T-helper 2 cell treated with Interferon-gamma antibody and Interleukin-4, amounts not matched to agents 5 μg/mL and 100 μg/mL, for 36 hours (primary cell): ENCODE measurements around the gene ZFHX2.

Experiments
- DNase-seq: peaks from one replicate; pipeline ENCODE4 v3.0.0; 2021; ENCODE audit warnings: low spot score
- H3K27ac Mint-ChIP-seq: one replicate; pipeline ENCODE4 v1.8.0; 2021; ENCODE audit warnings: mild to moderate bottlenecking, mixed read lengths
- H3K27me3 Mint-ChIP-seq: one replicate; pipeline ENCODE4 v1.8.0; 2021; ENCODE audit warnings: low read depth, mixed read lengths
- H3K36me3 Mint-ChIP-seq: one replicate; pipeline ENCODE4 v1.8.0; 2021; ENCODE audit warnings: low read depth, mixed read lengths
- H3K4me1 Mint-ChIP-seq: one replicate; pipeline ENCODE4 v1.8.0; 2021; ENCODE audit warnings: low read depth, mixed read lengths
- H3K4me3 Mint-ChIP-seq: one replicate; pipeline ENCODE4 v1.8.0; 2022; ENCODE audit warnings: mild to moderate bottlenecking, moderate library complexity, mixed read lengths
- H3K9me3 Mint-ChIP-seq: one replicate; pipeline ENCODE4 v1.8.0; 2021; ENCODE audit warnings: mixed read lengths

ZFHX2 gene

DNA sequence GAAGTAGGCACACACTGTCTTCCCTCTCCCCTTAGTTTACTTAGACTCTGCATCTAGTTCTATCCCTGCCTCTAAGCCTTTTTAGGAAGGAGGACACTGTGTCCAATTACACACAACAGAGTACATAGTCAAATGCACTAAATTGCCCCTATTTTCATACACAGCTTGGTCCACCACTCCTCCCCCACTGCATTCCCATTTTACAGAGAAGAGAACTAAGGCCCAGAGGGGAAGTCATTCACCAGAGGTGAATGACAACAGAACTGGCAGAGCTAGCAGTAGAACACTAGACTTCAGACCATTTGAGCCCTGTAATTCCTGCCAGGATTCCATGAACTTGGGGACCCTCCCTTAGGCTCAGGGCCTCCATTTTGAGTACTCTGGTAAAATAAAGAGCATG, 28.2 kb upstream of the ZFHX2 start:
- no peaks in the 10 kb centered on the region for H3K36me3 Mint-ChIP-seq
- H3K27me3 Mint-ChIP-seq: peaks cover 60% of the 10 kb centered on the region
- H3K4me3 Mint-ChIP-seq: no peak overlapping the region
- H3K9me3 Mint-ChIP-seq: no peaks in the 10 kb centered on the region
- no peak overlapping the region for H3K27ac Mint-ChIP-seq
- H3K4me1 Mint-ChIP-seq: peaks cover 10% of the 10 kb centered on the region
- no peak for DNase-seq

DNA sequence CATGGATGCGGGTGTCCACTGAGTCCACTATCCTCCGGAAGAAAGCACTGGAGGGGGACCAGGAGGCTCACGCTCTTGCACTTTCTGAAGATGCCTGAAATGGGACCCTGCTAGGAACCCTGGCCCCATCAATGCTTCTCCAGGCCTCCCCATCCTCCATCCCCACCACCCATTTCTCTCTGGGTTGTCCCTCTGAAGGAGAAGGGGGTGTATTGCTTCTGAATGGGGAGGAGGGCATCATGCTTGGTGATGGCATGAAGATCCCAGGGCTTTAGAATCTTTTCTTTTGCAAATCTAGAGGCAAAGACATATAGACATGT, 27.7 kb upstream of the ZFHX2 start:
- DNase-seq: no peak
- Mint-ChIP-seq H3K9me3 (no peaks in the 10 kb centered on the region), H3K4me3 (no peak overlapping the region), H3K36me3 (no peaks in the 10 kb centered on the region), H3K27me3 (peaks cover 60% of the 10 kb centered on the region), H3K4me1 (peaks cover 10% of the 10 kb centered on the region), H3K27ac (no peak overlapping the region)

DNA sequence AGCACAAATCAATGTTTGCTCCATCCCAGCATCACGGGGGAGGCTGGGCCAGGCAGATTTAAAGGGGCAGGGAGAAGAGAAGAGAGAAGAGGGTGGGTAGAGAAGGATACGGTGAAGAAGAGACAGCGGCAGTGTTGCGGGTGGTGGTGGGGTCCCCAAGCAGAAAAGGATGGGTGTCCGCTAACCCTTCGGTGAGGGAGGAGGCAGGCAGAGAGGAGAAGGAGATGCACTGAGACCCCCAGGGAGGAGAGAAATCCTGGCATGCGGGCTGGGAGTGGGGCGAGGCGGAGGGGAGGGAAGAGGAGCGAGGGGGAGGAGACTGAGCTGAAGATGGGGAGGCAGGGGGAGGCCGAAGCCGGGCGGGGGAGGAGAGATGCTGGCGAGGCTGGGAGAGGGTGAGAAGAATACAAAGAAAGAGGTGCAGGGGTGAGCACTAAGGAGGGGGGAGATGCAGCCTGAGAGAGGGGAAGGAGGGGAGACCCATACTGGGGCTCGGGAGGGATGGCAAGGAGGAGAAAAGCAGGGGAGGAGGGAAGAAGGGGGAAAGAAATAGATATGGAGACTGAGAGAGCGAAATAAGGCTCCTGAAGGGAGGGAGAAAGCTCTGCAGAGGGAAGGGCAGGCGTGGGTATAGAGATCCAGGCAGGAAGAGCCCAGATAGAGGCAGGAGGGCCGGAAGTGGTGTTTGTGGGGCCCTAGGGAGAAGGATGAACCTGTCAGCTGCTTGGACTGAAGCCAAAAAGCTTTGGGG, 27.2 kb upstream of the ZFHX2 start, which contains the start of gene JPH4:
TSS of gene JPH4 (minus strand) at position 231 of the 751 bp plus-strand sequence. CDS start 1,337 bp downstream, outside the sequence.
- H3K4me1 Mint-ChIP-seq: peaks cover 10% of the 10 kb centered on the region

DNA sequence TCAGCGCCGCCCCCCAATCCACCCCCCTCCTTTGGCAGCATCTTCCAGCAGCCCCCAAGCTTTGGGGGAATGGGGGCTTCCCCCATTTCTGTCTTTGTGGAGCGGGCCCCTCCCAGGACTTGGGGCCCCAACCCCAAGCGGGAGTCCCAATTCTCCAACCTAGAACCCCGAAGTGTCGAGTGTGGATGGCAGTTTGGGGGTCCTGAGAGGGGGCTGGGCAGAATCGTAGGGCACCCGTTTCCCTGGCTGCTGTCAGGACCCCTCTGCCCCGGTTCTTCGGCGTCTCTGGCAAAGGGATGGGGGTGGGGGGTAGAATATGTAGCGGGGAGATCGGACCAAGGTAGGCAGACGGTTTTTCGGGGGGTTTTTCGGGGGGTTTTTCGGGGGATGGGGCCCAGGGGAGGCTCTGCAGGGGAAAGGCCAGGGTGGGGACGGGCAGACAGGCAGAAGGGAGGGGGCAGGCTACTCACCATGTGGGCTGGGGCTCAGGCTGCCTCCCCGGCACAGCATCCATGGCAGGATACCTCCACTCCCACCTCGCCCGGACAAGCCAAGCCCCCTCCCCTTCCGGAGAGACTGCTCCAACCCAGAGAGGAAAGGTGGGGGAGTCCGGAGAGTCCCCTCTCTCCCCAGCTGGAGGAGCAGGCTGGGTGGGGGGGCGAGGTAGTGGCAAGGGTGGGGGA, 26.3 kb upstream of the ZFHX2 start:
- Mint-ChIP-seq H3K4me1 (peaks cover 13% of the 10 kb centered on the region), H3K27ac (no peak overlapping the region), H3K4me3 (no peak overlapping the region), H3K36me3 (no peaks in the 10 kb centered on the region), H3K9me3 (no peaks in the 10 kb centered on the region), H3K27me3 (peaks cover 61% of the 10 kb centered on the region)
- DNase-seq: no peak

More for the DNA sequence above, 27.2 kb upstream of the ZFHX2 start, which contains the start of gene JPH4:
- no peak for DNase-seq
- Mint-ChIP-seq H3K36me3 (no peaks in the 10 kb centered on the region), H3K27ac (no peak within 1 kb of the TSS), H3K4me3 (no peak within 1 kb of the TSS), H3K9me3 (no peaks in the 10 kb centered on the region), H3K27me3 (peaks cover 59% of the 10 kb centered on the region)

DNA sequence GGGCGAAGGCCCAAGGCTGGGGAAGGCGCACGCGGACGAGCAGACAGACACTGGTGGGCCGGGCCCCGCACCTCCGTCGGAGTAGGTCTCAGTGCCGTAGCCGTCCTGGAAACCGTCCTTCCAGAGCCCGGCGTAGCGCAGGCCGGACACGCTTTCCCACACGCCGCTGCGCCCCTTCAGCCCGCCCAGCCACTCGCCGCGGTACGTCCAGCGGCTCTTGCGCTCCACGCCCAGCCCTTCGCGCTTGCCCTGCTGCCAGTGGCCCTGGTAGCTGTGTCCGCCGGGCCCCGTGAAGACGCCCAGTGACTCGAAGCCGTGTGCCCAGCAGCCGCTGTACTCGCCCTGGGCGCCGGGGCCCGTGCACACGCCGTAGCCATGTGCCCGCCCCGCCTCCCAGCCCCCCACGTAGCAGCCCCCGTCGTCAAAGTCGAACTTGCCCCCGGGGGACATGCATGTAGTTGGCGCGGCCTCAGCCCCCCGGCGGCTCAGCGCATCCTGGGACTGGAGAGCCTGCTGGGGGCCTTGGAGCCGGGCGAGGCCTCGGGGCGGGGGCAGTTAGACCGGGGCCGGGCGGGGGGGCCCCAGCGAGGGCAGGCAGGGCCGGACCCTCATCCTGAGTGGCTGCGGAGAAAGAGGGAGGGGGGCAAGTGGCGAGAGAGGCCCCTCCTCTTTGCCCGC, 25.6 kb upstream of the ZFHX2 start:
- no peaks in the 10 kb centered on the region for H3K36me3 Mint-ChIP-seq
- H3K9me3 Mint-ChIP-seq: no peaks in the 10 kb centered on the region
- DNase-seq: no peak
- H3K4me1 Mint-ChIP-seq: peaks cover 18% of the 10 kb centered on the region
- no peak overlapping the region for H3K4me3 Mint-ChIP-seq
- H3K27ac Mint-ChIP-seq: no peak overlapping the region
- peaks cover 56% of the 10 kb centered on the region for H3K27me3 Mint-ChIP-seq

DNA sequence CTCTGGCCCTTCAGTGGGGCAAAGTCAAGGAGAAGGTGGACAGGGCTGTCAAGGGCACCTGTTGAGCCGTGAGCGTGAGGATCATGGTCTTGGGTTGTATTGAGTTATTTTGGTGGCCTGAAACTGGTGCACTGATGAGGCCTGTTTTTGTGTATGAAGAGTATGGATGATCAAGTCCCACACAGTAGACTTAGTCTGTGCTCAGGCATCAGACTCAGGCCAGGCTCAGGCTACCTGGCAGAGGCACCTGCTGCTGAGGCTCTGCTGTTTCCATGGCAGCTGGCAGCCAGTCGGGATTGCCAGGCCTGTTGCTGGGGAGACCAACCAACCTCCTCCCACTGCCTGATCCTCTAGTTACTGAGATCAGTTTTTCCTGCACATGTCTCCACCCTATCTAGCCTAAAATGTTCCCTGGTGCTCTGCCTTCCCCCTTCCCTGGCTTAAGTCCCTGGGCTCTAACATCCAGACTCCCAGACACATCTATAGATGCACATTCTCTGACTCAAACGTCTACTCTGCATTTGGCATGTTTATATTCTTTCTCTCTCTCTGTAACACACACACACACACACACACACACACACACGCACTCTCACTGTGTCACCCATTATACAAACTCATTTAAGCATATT, 21.9 kb upstream of the ZFHX2 start:
- Mint-ChIP-seq H3K4me1 (peaks cover 22% of the 10 kb centered on the region), H3K27ac (no peak overlapping the region), H3K36me3 (no peaks in the 10 kb centered on the region), H3K27me3 (peaks cover 36% of the 10 kb centered on the region), H3K4me3 (no peak overlapping the region), H3K9me3 (no peaks in the 10 kb centered on the region)
- DNase-seq: no peak

DNA sequence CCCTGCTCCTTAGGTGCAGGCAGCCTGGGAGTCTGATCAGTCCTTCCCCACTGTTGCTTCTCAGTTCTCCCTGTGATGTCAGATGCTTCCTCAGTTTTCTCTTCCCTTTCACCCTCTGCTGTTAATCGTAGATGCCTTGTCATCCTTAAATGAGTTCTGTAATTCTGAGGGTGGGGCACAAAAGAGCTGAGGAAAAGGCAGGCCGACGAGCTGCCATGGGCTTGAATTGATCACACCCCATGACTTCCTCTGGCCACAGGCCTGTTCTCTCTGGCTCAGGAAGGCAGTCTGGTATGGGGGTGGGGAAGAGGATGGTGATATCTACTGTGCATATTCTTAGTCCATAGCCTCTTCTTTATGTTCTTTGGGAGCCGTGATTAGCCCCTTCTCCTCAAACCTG, 21.3 kb upstream of the ZFHX2 start:
- no peak for DNase-seq
- H3K9me3 Mint-ChIP-seq: no peaks in the 10 kb centered on the region
- no peaks in the 10 kb centered on the region for H3K36me3 Mint-ChIP-seq
- H3K4me1 Mint-ChIP-seq: peaks cover 27% of the 10 kb centered on the region
- peaks cover 30% of the 10 kb centered on the region for H3K27me3 Mint-ChIP-seq
- H3K4me3 Mint-ChIP-seq: no peak overlapping the region
- H3K27ac Mint-ChIP-seq: no peak overlapping the region

DNA sequence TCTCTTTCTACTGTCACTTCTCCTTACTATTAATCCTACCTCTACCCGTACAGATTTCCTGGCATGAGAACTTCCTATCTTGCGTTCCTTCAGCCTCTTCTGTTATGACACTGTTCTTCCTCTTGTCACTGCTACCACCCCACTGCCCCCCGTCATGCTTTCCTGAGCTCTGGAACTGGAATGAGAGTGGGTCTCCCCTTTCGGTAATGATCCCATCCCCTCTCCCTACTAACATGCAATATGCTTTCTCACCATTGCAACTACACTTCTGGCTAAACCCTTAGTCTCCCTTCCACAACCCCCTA, 20.9 kb upstream of the ZFHX2 start:
- Mint-ChIP-seq H3K27me3 (peaks cover 27% of the 10 kb centered on the region), H3K27ac (no peak overlapping the region), H3K9me3 (no peaks in the 10 kb centered on the region), H3K36me3 (peaks cover 3% of the 10 kb centered on the region), H3K4me1 (peaks cover 31% of the 10 kb centered on the region), H3K4me3 (no peak overlapping the region)
- DNase-seq: no peak

DNA sequence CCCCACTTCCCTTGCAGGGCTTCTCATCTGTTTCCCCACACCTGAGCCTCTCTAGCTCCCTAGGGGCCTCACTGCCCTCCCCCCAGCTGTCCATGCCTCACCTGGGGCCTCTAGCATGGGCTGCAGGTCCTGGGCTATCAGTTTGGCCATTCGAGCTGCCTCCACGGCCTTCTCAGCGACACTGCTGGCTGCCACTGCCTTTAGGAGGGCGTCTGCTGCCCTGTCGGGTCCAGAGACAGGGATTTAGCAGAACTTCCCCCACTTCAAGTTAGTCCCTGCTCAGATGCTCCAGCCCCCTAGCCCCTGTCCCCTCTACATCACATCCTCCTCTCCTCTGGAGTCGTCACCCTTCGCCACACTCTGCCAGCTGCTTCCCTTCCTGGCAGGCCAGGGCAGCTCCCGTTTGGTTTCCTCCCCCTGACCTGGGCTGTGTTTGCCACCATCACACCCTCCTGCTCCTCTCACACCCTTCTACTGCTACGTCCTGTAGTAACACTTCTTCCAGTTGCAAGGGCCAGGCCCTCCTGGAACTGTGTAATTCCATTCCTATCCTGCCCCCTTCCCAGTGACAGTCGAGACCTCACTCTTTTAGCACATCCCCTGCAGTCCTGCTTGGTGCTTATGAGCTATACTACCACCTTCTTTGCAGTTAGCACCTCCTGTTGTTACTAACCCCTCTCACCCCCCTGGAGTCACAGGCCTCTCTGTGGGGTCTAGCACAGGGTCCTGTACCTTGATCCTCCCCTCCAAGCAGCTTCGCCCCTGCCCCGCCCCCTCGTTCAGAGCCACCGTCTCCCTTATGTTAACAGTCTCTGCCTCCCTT, 20.3 kb upstream of the ZFHX2 start:
- H3K4me1 Mint-ChIP-seq: peaks cover 33% of the 10 kb centered on the region
- no peak overlapping the region for H3K4me3 Mint-ChIP-seq
- H3K27ac Mint-ChIP-seq: no peak overlapping the region
- peaks cover 24% of the 10 kb centered on the region for H3K27me3 Mint-ChIP-seq
- no peak for DNase-seq
- H3K9me3 Mint-ChIP-seq: no peaks in the 10 kb centered on the region
- peaks cover 5% of the 10 kb centered on the region for H3K36me3 Mint-ChIP-seq

DNA sequence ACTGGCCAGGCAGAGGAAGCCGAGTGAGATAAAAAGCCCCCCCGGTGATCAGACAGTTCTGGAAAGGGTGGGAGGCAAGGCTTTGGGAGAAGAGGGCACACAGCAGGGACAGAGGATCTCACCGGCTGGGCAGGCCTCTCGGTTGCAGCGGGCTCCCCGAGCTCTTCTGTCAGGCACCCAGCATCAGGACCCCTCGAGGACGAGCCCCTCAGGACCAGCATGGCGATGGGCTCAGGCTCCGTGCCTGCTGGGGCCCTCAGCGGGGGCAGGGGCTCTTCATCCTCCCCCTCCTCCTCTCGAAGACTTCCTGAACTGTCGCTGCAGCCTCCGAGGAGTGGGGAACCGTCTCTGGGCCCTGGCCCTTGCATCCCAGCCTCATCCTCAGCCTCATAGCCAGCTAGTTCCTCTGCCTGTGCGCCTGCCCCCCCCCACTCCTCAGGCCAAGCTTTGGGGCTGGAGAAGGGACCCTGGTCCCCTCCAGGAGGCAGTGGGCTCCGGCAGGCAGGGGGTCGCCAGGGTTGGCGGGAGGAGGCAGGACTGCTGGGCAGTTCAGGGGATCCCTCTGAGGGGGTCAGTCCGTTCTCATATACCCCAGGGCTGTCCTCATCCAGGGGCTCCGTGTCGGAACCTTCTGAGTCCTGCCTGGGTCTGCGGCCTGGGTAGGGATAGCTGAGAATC, 19.4 kb upstream of the ZFHX2 start:
- no peak for DNase-seq
- Mint-ChIP-seq H3K4me3 (no peak overlapping the region), H3K4me1 (peaks cover 34% of the 10 kb centered on the region), H3K27ac (no peak overlapping the region), H3K27me3 (peaks cover 16% of the 10 kb centered on the region), H3K36me3 (peaks cover 10% of the 10 kb centered on the region), H3K9me3 (no peaks in the 10 kb centered on the region)

DNA sequence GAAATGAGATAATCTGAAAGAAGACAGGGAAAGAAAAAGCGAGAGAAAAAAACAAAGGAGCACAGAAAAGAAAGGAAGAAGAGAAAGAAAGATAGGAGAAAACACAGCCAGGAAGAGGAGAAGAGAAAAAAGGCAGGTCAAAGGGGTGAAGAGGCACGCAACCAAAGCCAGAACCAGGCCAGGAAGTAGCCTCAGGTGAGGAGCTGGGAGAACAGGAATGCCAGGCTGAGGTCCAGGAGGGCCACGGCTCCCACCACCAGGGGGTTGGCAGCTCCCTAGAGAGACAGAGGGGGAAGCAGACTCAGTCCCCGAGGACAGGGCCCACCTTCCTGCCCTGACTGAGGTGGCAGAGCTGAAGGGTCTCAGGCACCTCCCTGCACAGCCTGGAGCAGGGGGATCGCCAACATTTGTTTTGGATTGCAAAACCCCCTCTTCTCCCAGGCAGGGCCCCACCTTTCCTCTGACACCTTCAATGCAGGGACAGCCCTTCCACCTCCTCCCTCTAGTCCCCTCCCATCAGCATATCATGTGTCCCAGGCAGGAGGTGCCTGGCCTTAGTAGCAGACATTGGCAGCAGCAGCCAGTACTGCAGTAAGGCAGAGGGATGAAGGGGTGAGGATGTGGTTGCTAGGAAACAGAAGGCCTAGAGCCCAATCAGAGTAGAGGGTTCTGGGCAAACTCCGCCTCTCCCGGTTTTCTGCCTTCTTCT, 18.0 kb upstream of the ZFHX2 start:
- no peak for DNase-seq
- H3K4me3 Mint-ChIP-seq: no peak overlapping the region
- H3K27ac Mint-ChIP-seq: peak overlapping the region; percentile 99
- H3K4me1 Mint-ChIP-seq: peaks cover 34% of the 10 kb centered on the region
- H3K36me3 Mint-ChIP-seq: peaks cover 19% of the 10 kb centered on the region
- H3K9me3 Mint-ChIP-seq: no peaks in the 10 kb centered on the region
- peaks cover 7% of the 10 kb centered on the region for H3K27me3 Mint-ChIP-seq

DNA sequence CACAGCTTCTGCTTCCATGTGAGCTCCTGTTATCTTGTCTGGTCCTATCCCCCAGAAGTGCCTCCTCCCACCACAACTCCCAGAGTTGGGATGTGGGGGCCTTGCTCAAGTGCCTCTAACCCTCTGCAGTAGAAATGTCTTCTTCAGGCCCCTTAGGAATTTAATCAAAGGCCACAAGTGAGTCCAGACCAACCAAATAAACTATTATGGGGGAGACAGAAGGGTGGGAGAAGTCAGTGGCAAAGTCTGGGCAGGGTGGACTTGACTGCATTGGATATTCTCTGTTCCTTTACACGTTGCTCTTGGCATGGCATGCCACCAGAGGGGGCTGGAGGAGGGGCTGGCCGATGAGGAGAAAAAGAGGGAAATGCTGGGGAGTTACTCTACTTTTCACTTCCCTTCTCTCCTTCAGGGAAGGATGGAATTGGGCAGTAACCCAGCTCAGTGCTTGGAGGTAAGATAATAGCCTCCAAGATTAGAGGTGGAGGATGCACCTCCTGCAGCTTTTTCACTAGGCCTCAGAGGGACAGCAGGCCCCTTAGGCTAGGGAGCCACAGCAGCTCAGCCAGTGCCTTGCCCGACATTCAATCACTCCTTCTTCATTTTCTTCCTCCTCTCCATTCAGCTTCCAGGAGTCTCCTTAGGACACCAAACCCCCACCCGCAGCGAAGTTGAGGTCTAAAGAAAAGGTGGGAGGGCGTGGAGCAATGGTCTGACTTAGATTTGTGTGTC, 17.2 kb upstream of the ZFHX2 start:
- H3K27ac Mint-ChIP-seq: peak overlapping the region; percentile 99
- peak overlapping the region; percentile 100 for H3K4me3 Mint-ChIP-seq
- peaks cover 34% of the 10 kb centered on the region for H3K4me1 Mint-ChIP-seq
- DNase-seq: no peak
- H3K27me3 Mint-ChIP-seq: peaks cover 5% of the 10 kb centered on the region
- peaks cover 26% of the 10 kb centered on the region for H3K36me3 Mint-ChIP-seq
- H3K9me3 Mint-ChIP-seq: no peaks in the 10 kb centered on the region
